A673 (cell line): Measurements from ENCODE around the gene DCLRE1A.
"Not testable (repeated sequence)": the region's sequence is repeated elsewhere in the genome, so short reads cannot be mapped to it uniquely, and the experiment has no call there.

ENCODE experiments used
- CTCF ChIP-seq: fragments of 300-800, 200-600 bp; sonication (generic); conservative IDR thresholded peaks from 2 replicates; pipeline ENCODE4 v1.5.1; 2017; ENCODE audit warnings: low read depth, mild to moderate bottlenecking, antibody characterized with exemption, low read length, moderate library complexity, mixed read lengths
- EZH2 ChIP-seq: fragments of 200-600 bp; sonication (generic); IDR thresholded peaks from 2 replicates; pipeline ENCODE4 v1.6.1; 2017; ENCODE audit warnings: borderline replicate concordance, low read depth, mild to moderate bottlenecking, mixed read lengths, antibody characterized with exemption, low read length; ENCODE audit not compliant: poor library complexity, severe bottlenecking

- TF ChIP-seq CTCF, EZH2: not testable (repeated sequence)
These were observed 32.6 kb downstream of the DCLRE1A start for GRCh38 chr10:113821306-113821705.
